ENCODE results near the gene CCDC146. TPM values are rescaled to one million over a fixed set of nuclear protein-coding genes. Genes with fewer than 3 reads are reported as not detected.

Gene CCDC146
- polyA plus RNA-seq, 1 donor from 2014 or later: 13.0 TPM

DNA sequence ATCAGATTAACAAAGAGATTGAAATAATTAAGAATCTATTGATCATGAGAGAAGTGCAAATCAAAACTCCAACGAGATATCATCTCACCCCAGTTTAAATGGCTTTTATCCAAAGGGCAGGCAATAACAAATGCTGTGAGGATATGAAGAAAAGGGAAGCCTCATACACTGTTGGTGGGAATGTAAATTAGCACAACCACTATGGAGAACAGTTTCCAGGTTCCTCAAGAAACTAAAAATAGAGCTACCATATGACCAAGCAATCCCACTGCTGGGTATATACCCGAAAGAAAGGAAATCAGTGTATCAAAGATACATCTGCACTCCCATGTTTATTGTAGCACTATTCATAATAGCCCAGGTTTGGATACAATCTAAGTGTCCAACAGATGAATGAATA lies 63.5 kb downstream of the CCDC146 start:
- H4K20me1 ChIP-seq (ENCODE audit: insufficient read depth): no peaks in the 10 kb centered on the region
- no peaks in the 10 kb centered on the region for H3K36me3 ChIP-seq (ENCODE audit: insufficient read depth, low read length)
- no peaks in the 10 kb centered on the region for H3K27me3 ChIP-seq (ENCODE audit: insufficient read depth, low read depth, low read length)
- no peaks in the 10 kb centered on the region for H3F3A ChIP-seq (ENCODE audit: insufficient read depth, low read length, poor library complexity, severe bottlenecking)
- H3K9me2 ChIP-seq (ENCODE audit: insufficient read depth, low read length): no peaks in the 10 kb centered on the region
- H3K27ac ChIP-seq (ENCODE audit: low read length): no peak overlapping the region
- H3K9me3 ChIP-seq (ENCODE audit: low read length): no peaks in the 10 kb centered on the region
- H3K4me3 ChIP-seq (ENCODE audit: low read length): no peak overlapping the region
- TF ChIP-seq TAF1 (IDR thresholded peaks at IDR 0.05; ENCODE audit: low read depth) (no peak), EP300 (conservative IDR thresholded peaks at IDR 0.05; ENCODE audit: poor library complexity, severe bottlenecking) (no peak), EZH2 (IDR thresholded peaks at IDR 0.05; ENCODE audit: borderline replicate concordance, insufficient read depth, low read length, poor library complexity, severe bottlenecking) (no peak), RAD21 (conservative IDR thresholded peaks at IDR 0.05) (no peak), MXI1 (conservative IDR thresholded peaks at IDR 0.05; ENCODE audit: poor library complexity, severe bottlenecking) (no peak), SMC3 (conservative IDR thresholded peaks at IDR 0.05; ENCODE audit: poor library complexity) (no peak), POLR2AphosphoS5 (IDR thresholded peaks at IDR 0.05) (no peak)
- TF ChIP-seq, protein P1, sequence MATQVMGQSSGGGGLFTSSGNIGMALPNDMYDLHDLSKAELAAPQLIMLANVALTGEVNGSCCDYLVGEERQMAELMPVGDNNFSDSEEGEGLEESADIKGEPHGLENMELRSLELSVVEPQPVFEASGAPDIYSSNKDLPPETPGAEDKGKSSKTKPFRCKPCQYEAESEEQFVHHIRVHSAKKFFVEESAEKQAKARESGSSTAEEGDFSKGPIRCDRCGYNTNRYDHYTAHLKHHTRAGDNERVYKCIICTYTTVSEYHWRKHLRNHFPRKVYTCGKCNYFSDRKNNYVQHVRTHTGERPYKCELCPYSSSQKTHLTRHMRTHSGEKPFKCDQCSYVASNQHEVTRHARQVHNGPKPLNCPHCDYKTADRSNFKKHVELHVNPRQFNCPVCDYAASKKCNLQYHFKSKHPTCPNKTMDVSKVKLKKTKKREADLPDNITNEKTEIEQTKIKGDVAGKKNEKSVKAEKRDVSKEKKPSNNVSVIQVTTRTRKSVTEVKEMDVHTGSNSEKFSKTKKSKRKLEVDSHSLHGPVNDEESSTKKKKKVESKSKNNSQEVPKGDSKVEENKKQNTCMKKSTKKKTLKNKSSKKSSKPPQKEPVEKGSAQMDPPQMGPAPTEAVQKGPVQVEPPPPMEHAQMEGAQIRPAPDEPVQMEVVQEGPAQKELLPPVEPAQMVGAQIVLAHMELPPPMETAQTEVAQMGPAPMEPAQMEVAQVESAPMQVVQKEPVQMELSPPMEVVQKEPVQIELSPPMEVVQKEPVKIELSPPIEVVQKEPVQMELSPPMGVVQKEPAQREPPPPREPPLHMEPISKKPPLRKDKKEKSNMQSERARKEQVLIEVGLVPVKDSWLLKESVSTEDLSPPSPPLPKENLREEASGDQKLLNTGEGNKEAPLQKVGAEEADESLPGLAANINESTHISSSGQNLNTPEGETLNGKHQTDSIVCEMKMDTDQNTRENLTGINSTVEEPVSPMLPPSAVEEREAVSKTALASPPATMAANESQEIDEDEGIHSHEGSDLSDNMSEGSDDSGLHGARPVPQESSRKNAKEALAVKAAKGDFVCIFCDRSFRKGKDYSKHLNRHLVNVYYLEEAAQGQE (IDR thresholded peaks at IDR 0.05; ENCODE audit: borderline replicate concordance): no peak
- TF ChIP-seq, protein P2, sequence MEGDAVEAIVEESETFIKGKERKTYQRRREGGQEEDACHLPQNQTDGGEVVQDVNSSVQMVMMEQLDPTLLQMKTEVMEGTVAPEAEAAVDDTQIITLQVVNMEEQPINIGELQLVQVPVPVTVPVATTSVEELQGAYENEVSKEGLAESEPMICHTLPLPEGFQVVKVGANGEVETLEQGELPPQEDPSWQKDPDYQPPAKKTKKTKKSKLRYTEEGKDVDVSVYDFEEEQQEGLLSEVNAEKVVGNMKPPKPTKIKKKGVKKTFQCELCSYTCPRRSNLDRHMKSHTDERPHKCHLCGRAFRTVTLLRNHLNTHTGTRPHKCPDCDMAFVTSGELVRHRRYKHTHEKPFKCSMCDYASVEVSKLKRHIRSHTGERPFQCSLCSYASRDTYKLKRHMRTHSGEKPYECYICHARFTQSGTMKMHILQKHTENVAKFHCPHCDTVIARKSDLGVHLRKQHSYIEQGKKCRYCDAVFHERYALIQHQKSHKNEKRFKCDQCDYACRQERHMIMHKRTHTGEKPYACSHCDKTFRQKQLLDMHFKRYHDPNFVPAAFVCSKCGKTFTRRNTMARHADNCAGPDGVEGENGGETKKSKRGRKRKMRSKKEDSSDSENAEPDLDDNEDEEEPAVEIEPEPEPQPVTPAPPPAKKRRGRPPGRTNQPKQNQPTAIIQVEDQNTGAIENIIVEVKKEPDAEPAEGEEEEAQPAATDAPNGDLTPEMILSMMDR (IDR thresholded peaks at IDR 0.05; ENCODE audit: poor library complexity, severe bottlenecking): no peak
- no peaks in the 10 kb centered on the region for H3K79me2 ChIP-seq (replicated peaks; ENCODE audit: insufficient read depth, low read length)
- no peak overlapping the region for H3K9ac ChIP-seq (ENCODE audit: low read length)
- no peak overlapping the region for H2AFZ ChIP-seq (ENCODE audit: low read depth, low read length)
- H3K4me2 ChIP-seq (ENCODE audit: low read length): no peak overlapping the region

DNA sequence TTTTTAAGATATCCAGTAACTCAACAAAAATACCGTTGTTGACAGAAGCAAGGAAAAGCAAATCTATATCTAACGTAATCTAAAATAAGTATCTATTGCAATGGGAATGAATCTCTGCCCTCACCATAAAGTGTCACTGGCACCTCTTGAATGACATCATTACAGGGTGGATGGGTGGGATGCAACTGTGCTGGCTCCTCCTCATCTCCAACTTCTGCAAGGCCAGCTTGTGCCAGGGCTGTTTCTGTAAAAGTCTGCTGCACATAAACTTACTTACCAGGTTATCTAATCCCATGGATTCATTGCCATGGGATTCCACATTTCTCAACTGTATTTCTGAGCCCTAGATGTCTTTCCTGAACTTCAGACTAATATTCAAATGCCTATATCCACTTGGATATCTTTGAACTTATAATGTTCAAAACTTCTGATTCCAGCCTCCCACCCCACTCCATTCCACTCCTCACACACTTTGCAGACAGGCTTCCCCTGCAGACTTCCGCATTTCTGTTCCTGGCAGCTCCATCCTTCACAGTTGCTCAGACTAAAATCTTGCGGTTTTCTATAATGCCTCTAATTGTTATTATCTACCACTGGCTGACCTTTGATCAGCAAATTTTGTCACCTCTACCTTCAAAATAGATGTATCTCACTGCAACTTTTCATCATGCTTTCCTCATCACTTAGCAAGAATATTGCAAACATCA lies 66.5 kb downstream of the CCDC146 start:
- no peak overlapping the region for H3K4me3 ChIP-seq (ENCODE audit: low read length)
- H3K9me3 ChIP-seq (ENCODE audit: low read length): no peaks in the 10 kb centered on the region
- H3K4me2 ChIP-seq (ENCODE audit: low read length): no peak overlapping the region
- TF ChIP-seq EP300 (conservative IDR thresholded peaks at IDR 0.05; ENCODE audit: poor library complexity, severe bottlenecking): no peak
- TF ChIP-seq TAF1 (IDR thresholded peaks at IDR 0.05; ENCODE audit: low read depth): no peak
- TF ChIP-seq POLR2AphosphoS5 (IDR thresholded peaks at IDR 0.05): no peak
- TF ChIP-seq RAD21 (conservative IDR thresholded peaks at IDR 0.05): no peak
- no peak for TF ChIP-seq EZH2 (IDR thresholded peaks at IDR 0.05; ENCODE audit: borderline replicate concordance, insufficient read depth, low read length, poor library complexity, severe bottlenecking)
- TF ChIP-seq SMC3 (conservative IDR thresholded peaks at IDR 0.05; ENCODE audit: poor library complexity): no peak
- TF ChIP-seq, protein P1 (IDR thresholded peaks at IDR 0.05; ENCODE audit: borderline replicate concordance): no peak
- TF ChIP-seq, protein P2 (IDR thresholded peaks at IDR 0.05; ENCODE audit: poor library complexity, severe bottlenecking): no peak
- no peak for TF ChIP-seq MXI1 (conservative IDR thresholded peaks at IDR 0.05; ENCODE audit: poor library complexity, severe bottlenecking)
- H3K27ac ChIP-seq (ENCODE audit: low read length): no peak overlapping the region
- H3K9ac ChIP-seq (ENCODE audit: low read length): no peak overlapping the region
- H3K36me3 ChIP-seq (ENCODE audit: insufficient read depth, low read length): no peaks in the 10 kb centered on the region
- no peaks in the 10 kb centered on the region for H3K9me2 ChIP-seq (ENCODE audit: insufficient read depth, low read length)
- no peaks in the 10 kb centered on the region for H3K27me3 ChIP-seq (ENCODE audit: insufficient read depth, low read depth, low read length)
- no peaks in the 10 kb centered on the region for H3K79me2 ChIP-seq (replicated peaks; ENCODE audit: insufficient read depth, low read length)
- no peaks in the 10 kb centered on the region for H4K20me1 ChIP-seq (ENCODE audit: insufficient read depth)
- H3F3A ChIP-seq (ENCODE audit: insufficient read depth, low read length, poor library complexity, severe bottlenecking): no peaks in the 10 kb centered on the region
- H2AFZ ChIP-seq (ENCODE audit: low read depth, low read length): no peak overlapping the region

Data from neural cell (in vitro differentiated cells).